SK-N-SH (cell line): ENCODE data around the gene SMIM41. TPM values are rescaled to one million over a fixed set of nuclear protein-coding genes. Genes with fewer than 3 reads are reported as not detected.

Experiments
- CTCF ChIA-PET: fragments of 300-600, 350-600 bp; formaldehyde crosslinking; extraction: SDS; loops from one replicate; lab custom pipeline; 2021; lab: Yijun Ruan, JAX
- POLR2A ChIA-PET: fragments of 350-600 bp; sonication (Branson Sonifier 250); formaldehyde crosslinking; extraction: SDS; loops from one replicate; lab custom pipeline; 2020; ENCODE audit warnings: antibody characterized with exemption, inconsistent platforms; lab: Yijun Ruan, JAX
- DNase-seq: peaks from one replicate; pipeline ENCODE4 v3.0.0; 2012
- H2AFZ ChIP-seq: fragments of 200-600 bp; sonication (generic); 2 replicates; pipeline ENCODE4 v1.8.1; 2016; ENCODE audit warnings: antibody characterized with exemption, mild to moderate bottlenecking, low read depth
- H3F3A ChIP-seq: fragments of 200-600 bp; sonication (generic); replicated peaks from 2 replicates; pipeline ENCODE3; 2016; ENCODE audit warnings: antibody characterized with exemption, mild to moderate bottlenecking; ENCODE audit not compliant: insufficient read depth
- H3K27ac ChIP-seq, 2 experiments: fragments of 200-500 bp in 1 of 2; fragments of 200-600 bp in 1 of 2; sonication (Bioruptor generic) in 1 of 2; sonication (generic), shearing (Covaris generic) in 1 of 2; 2 replicates each; pipeline versions ENCODE4 v1.5.1 to v1.6.1; 2014 to 2016; ENCODE audit warnings: low read depth in 2 of 2, inconsistent platforms in 1 of 2, low read length in 1 of 2, mild to moderate bottlenecking in 1 of 2, mixed read lengths in 1 of 2
- H3K27me3 ChIP-seq: fragments of 200-600 bp; sonication (generic), shearing (Covaris generic); 2 replicates; pipeline ENCODE4 v1.6.1; 2016; ENCODE audit warnings: mixed run types; ENCODE audit not compliant: insufficient read depth
- H3K36me3 ChIP-seq, 2 experiments: fragments of 200-500 bp in 1 of 2; fragments of 200-600 bp in 1 of 2; sonication (Bioruptor generic) in 1 of 2; sonication (generic) in 1 of 2; replicated peaks in 1 of 2; 2 replicates each; pipeline versions ENCODE3 to v1.5.1; 2014 to 2016; ENCODE audit warnings: low read length in 1 of 2, mild to moderate bottlenecking in 1 of 2; ENCODE audit not compliant: insufficient read depth in 2 of 2, control insufficient read depth in 1 of 2
- H3K4me1 ChIP-seq, 2 experiments: fragments of 200-500 bp in 1 of 2; fragments of 200-600 bp in 1 of 2; sonication (Bioruptor generic) in 1 of 2; sonication (generic), shearing (Covaris generic) in 1 of 2; 2 replicates each; pipeline versions ENCODE4 v1.5.1 to v1.6.1; 2014 to 2016; ENCODE audit warnings: low read depth in 1 of 2, low read length in 1 of 2, mixed run types in 1 of 2; ENCODE audit not compliant: insufficient read depth in 2 of 2, control insufficient read depth in 1 of 2
- H3K4me2 ChIP-seq: fragments of 200-600 bp; sonication (generic), shearing (Covaris generic); 2 replicates; pipeline ENCODE4 v1.6.1; 2017; ENCODE audit warnings: mixed run types
- H3K4me3 ChIP-seq, 2 experiments: fragments of 200-500 bp in 1 of 2; fragments of 200-600 bp in 1 of 2; sonication (Bioruptor generic) in 1 of 2; sonication (generic), shearing (Covaris generic) in 1 of 2; 2 replicates each; pipeline versions ENCODE4 v1.5.1 to v1.8.1; 2014 to 2016; ENCODE audit warnings: low read depth in 2 of 2, inconsistent platforms in 1 of 2, low read length in 1 of 2, mild to moderate bottlenecking in 1 of 2, mixed read lengths in 1 of 2, moderate library complexity in 1 of 2
- H3K79me2 ChIP-seq: fragments of 200-600 bp; sonication (generic); 2 replicates; pipeline ENCODE4 v1.8.1; 2017; ENCODE audit warnings: mild to moderate bottlenecking; ENCODE audit not compliant: insufficient read depth
- H3K9ac ChIP-seq: fragments of 200-600 bp; sonication (generic); 2 replicates; pipeline ENCODE4 v1.6.1; 2017; ENCODE audit warnings: mixed run types
- H3K9me2 ChIP-seq: fragments of 200-600 bp; sonication (generic); 2 replicates; pipeline ENCODE4 v1.6.1; 2017; ENCODE audit warnings: mixed run types
- H3K9me3 ChIP-seq: fragments of 200-600 bp; sonication (generic); 2 replicates; pipeline ENCODE4 v1.6.1; 2017; ENCODE audit warnings: mixed run types, mild to moderate bottlenecking, moderate library complexity
- H4K20me1 ChIP-seq: fragments of 200-600 bp; sonication (generic); 2 replicates; pipeline ENCODE4 v1.6.1; 2017; ENCODE audit warnings: mild to moderate bottlenecking, mixed run types; ENCODE audit not compliant: insufficient read depth
- EP300 ChIP-seq, 2 experiments: IDR thresholded peaks; 2 replicates each; pipeline versions ENCODE4 v1.4.0 to v1.6.1; 2012; ENCODE audit warnings: borderline replicate concordance in 1 of 2, low read depth in 1 of 2, low read length in 1 of 2
- FOSL2 ChIP-seq: IDR thresholded peaks from 2 replicates; pipeline ENCODE4 v1.4.0; 2012; ENCODE audit warnings: low read depth, mild to moderate bottlenecking, moderate library complexity, borderline replicate concordance
- GABPA ChIP-seq: IDR thresholded peaks from 2 replicates; pipeline ENCODE4 v1.4.0; 2012; ENCODE audit warnings: low read depth, mild to moderate bottlenecking
- GATA2 ChIP-seq: sonication (generic); formaldehyde crosslinking; IDR thresholded peaks from 2 replicates; pipeline ENCODE4 v1.5.0; 2020; ENCODE audit warnings: mild to moderate bottlenecking, missing genetic modification reagents
- NRF1 ChIP-seq: IDR thresholded peaks from 2 replicates; pipeline ENCODE4 v1.6.1; 2012; ENCODE audit warnings: low read depth, mild to moderate bottlenecking, low read length
- RAD21 ChIP-seq: IDR thresholded peaks from 2 replicates; pipeline ENCODE4 v1.6.1; 2012; ENCODE audit warnings: mild to moderate bottlenecking, low read length
- RFX5 ChIP-seq: IDR thresholded peaks from 2 replicates; pipeline ENCODE4 v1.6.1; 2012; ENCODE audit warnings: mild to moderate bottlenecking, improper control_type of control experiment, low read length
- RXRA ChIP-seq: IDR thresholded peaks from 2 replicates; pipeline ENCODE4 v1.4.0; 2012; ENCODE audit warnings: low read depth, mild to moderate bottlenecking, borderline replicate concordance
- SIN3A ChIP-seq: IDR thresholded peaks from 2 replicates; pipeline ENCODE4 v1.6.1; 2012; ENCODE audit warnings: low read depth, mild to moderate bottlenecking, low read length, moderate library complexity, borderline replicate concordance
- WGBS: methylation state at CpG from one replicate; pipeline ENCODE4 v1.1.6; 2017; ENCODE audit warnings: low lambda C conversion rate; 5-methylcytosine and 5-hydroxymethylcytosine counted together
- polyA plus RNA-seq, 3 experiments: library from polyadenylated mRNA; depleted of rRNA; stranded (reverse); fragments of >200 nt; gene quantifications; 2 replicates each; pipeline ENCODE4 v1.2.3, GENCODE V29; 2012
- TF ChIP-seq, protein P1 (sequence below): IDR thresholded peaks from 2 replicates; pipeline ENCODE4; 2012
- TF ChIP-seq, protein P2 (sequence below): IDR thresholded peaks from 2 replicates; pipeline ENCODE4 v1.4.0; 2012; ENCODE audit warnings: low read depth
- TF ChIP-seq, protein P3 (sequence below): IDR thresholded peaks from 2 replicates; pipeline ENCODE4 v1.6.1; 2012; ENCODE audit warnings: mild to moderate bottlenecking, low read depth, low read length, moderate library complexity
- TF ChIP-seq, protein P4 (sequence below): IDR thresholded peaks from 2 replicates; pipeline ENCODE4 v1.4.0; 2012; ENCODE audit warnings: low read depth, borderline replicate concordance

The SMIM41 gene
- polyA plus RNA-seq, 1 of the 3 experiments (the other 2 are of a cell fraction), result not detected

DNA sequence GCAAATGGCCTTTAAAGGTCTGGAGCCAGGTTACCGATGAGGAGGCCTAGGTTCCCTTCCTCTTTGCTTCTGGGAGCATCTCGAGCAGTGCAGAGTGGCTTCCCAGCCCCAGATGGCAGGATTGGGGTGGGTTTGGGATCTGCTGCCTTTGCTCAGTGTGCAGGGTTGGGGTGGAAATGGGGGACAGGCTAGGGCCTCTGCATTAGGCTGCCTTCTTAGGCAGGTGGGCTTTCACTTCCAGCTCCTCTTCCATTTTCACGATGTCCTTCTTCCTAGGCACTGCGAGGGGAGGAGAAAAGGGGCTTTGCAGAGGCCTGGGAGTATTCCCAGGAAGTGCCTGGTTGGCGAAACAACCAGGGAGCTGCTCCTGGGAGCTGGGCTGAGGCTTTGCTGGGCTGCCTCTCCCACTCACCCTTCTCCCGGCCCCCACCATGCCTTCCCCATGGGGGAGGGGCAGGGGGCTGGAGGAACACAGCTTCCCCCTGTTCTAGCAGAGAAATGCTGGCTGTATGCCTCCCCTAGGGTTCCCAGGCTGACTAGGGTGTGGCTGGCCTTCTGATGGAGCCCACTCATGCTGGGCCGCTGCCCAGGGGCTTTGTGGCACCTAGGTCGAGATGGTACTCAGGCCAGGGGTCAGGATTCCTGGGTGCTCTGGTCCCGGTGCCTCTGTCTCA, 25.8 kb upstream of the SMIM41 start (continued):
- TF ChIP-seq RXRA, result no peak
- TF ChIP-seq SIN3A, result no peak
- no peak for TF ChIP-seq RAD21
- TF ChIP-seq, protein P1, sequence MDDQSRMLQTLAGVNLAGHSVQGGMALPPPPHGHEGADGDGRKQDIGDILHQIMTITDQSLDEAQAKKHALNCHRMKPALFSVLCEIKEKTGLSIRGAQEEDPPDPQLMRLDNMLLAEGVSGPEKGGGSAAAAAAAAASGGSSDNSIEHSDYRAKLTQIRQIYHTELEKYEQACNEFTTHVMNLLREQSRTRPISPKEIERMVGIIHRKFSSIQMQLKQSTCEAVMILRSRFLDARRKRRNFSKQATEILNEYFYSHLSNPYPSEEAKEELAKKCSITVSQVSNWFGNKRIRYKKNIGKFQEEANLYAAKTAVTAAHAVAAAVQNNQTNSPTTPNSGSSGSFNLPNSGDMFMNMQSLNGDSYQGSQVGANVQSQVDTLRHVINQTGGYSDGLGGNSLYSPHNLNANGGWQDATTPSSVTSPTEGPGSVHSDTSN, result no peak

DNA sequence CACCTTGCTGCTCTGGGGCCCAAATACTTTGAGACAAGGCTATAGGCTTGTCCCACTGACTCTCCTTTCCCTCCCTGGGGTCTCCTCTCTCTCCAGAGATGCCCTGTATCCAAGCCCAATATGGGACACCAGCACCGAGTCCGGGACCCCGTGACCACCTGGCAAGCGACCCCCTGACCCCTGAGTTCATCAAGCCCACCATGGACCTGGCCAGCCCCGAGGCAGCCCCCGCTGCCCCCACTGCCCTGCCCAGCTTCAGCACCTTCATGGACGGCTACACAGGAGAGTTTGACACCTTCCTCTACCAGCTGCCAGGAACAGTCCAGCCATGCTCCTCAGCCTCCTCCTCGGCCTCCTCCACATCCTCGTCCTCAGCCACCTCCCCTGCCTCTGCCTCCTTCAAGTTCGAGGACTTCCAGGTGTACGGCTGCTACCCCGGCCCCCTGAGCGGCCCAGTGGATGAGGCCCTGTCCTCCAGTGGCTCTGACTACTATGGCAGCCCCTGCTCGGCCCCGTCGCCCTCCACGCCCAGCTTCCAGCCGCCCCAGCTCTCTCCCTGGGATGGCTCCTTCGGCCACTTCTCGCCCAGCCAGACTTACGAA, 25.2 kb upstream of the SMIM41 start:
- Histone ChIP-seq H3K9me2 (no peaks in the 10 kb centered on the region), H2AFZ (no peak overlapping the region), H4K20me1 (peaks cover 14% of the 10 kb centered on the region), H3K4me2 (no peak overlapping the region), H3F3A (peaks cover 8% of the 10 kb centered on the region), H3K9me3 (no peaks in the 10 kb centered on the region), H3K79me2 (no peaks in the 10 kb centered on the region), H3K27ac (no peak overlapping the region), H3K9ac (no peak overlapping the region), H3K36me3 (peaks cover 0 to 4% of the 10 kb centered on the region in 2 experiments), H3K4me3 (no peak overlapping the region), H3K27me3 (no peaks in the 10 kb centered on the region), H3K4me1 (peaks cover 8 to 23% of the 10 kb centered on the region in 2 experiments; a peak in 2 of 4 replicates)
- ChIA-PET POLR2A (no interaction called here), CTCF (interaction anchor here (15.6 kb wide), 1 partner anchor 27 kb away, joined by 279 read pairs; no protein-coding TSS in a partner anchor)
- DNase-seq, result no peak
- WGBS, result 95% methylated on average over 21 of the region's 21 CpGs
- TF ChIP-seq GABPA, result no peak

DNA sequence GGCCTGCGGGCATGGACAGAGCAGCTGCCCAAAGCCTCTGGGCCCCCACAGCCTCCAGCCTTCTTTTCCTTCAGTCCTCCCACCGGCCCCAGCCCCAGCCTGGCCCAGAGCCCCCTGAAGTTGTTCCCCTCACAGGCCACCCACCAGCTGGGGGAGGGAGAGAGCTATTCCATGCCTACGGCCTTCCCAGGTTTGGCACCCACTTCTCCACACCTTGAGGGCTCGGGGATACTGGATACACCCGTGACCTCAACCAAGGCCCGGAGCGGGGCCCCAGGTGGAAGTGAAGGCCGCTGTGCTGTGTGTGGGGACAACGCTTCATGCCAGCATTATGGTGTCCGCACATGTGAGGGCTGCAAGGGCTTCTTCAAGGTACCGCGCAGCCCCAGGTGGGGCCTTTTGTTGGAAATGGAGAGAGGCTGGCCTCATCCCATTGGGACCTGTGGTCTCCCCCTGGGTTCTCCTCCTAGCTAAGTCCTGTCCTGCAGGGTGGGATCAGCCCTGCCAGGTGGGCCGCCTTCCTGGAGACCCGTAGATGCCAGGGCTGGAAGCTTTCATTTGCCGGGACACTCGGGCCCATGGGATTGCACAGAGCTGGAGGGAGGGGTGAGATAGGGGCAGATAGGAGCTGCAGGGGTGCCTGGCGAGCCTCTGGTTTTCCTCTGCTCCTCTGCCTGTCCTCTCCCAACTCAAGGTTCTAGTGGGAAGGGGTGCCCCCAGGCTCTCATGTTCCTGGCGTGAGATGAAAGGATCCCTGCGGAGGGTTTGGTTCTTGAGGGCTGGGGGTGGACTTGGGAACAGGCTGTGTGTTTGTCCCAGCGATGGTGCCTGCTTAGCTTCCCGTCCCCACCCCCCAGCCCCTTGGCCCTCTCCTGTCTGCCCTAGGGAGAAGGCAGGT, 24.4 kb upstream of the SMIM41 start:
- H3K4me1 ChIP-seq, result peaks cover 7 to 22% of the 10 kb centered on the region in 2 experiments; a peak in 2 of 4 replicates
- peaks cover 0 to 4% of the 10 kb centered on the region in 2 experiments for H3K36me3 ChIP-seq
- H3K9me3 ChIP-seq, result no peaks in the 10 kb centered on the region
- 89% methylated on average over 5 of the region's 21 CpGs for WGBS
- H3K4me3 ChIP-seq, result no peak overlapping the region
- TF ChIP-seq FOSL2 (no peak), NRF1 (no peak), RFX5 (no peak), GATA2 (CRISPR knock-in tag) (no peak), EP300 (IDR thresholded peaks at IDR 0.05; ENCODE audit: borderline replicate concordance in 1 of 2, low read depth in 1 of 2, low read length in 1 of 2) (no peak)
- TF ChIP-seq, protein P2, sequence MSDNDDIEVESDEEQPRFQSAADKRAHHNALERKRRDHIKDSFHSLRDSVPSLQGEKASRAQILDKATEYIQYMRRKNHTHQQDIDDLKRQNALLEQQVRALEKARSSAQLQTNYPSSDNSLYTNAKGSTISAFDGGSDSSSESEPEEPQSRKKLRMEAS, result no peak
- TF ChIP-seq, protein P3, sequence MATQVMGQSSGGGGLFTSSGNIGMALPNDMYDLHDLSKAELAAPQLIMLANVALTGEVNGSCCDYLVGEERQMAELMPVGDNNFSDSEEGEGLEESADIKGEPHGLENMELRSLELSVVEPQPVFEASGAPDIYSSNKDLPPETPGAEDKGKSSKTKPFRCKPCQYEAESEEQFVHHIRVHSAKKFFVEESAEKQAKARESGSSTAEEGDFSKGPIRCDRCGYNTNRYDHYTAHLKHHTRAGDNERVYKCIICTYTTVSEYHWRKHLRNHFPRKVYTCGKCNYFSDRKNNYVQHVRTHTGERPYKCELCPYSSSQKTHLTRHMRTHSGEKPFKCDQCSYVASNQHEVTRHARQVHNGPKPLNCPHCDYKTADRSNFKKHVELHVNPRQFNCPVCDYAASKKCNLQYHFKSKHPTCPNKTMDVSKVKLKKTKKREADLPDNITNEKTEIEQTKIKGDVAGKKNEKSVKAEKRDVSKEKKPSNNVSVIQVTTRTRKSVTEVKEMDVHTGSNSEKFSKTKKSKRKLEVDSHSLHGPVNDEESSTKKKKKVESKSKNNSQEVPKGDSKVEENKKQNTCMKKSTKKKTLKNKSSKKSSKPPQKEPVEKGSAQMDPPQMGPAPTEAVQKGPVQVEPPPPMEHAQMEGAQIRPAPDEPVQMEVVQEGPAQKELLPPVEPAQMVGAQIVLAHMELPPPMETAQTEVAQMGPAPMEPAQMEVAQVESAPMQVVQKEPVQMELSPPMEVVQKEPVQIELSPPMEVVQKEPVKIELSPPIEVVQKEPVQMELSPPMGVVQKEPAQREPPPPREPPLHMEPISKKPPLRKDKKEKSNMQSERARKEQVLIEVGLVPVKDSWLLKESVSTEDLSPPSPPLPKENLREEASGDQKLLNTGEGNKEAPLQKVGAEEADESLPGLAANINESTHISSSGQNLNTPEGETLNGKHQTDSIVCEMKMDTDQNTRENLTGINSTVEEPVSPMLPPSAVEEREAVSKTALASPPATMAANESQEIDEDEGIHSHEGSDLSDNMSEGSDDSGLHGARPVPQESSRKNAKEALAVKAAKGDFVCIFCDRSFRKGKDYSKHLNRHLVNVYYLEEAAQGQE, result no peak
- TF ChIP-seq, protein P4, sequence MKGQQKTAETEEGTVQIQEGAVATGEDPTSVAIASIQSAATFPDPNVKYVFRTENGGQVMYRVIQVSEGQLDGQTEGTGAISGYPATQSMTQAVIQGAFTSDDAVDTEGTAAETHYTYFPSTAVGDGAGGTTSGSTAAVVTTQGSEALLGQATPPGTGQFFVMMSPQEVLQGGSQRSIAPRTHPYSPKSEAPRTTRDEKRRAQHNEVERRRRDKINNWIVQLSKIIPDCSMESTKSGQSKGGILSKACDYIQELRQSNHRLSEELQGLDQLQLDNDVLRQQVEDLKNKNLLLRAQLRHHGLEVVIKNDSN, result no peak
- TF ChIP-seq, all 33 proteins: peak for 0
- peaks cover 8% of the 10 kb centered on the region for H3F3A ChIP-seq
- no peak overlapping the region for H3K27ac ChIP-seq
- H3K9ac ChIP-seq, result no peak overlapping the region
- no peak overlapping the region for H3K4me2 ChIP-seq
- no peaks in the 10 kb centered on the region for H3K9me2 ChIP-seq
- no peak for DNase-seq
- ChIA-PET POLR2A (no interaction called here), CTCF (interaction anchor here (15.6 kb wide), 1 partner anchor 28 kb away, joined by 279 read pairs; no protein-coding TSS in a partner anchor)
- no peak overlapping the region for H2AFZ ChIP-seq
- peaks cover 14% of the 10 kb centered on the region for H4K20me1 ChIP-seq
- H3K27me3 ChIP-seq, result no peaks in the 10 kb centered on the region
- no peaks in the 10 kb centered on the region for H3K79me2 ChIP-seq
